ENCODE measurements around the gene GANC.
A peak's percentile ranks its signal among the peaks of the same experiment; 100 is the strongest.

- TF ChIP-seq CTCF (conservative IDR thresholded peaks at IDR 0.05; ENCODE audit: low read length) = peak; percentile 94
- no peak for TF ChIP-seq EZH2phosphoT487 (IDR thresholded peaks at IDR 0.05; ENCODE audit: borderline replicate concordance)
Observed at GRCh38 chr15:42385206-42385979, 112.4 kb downstream of the GANC start.
